ENCODE measurements around the gene PDCD1LG2. TPM values are rescaled to one million over a fixed set of nuclear protein-coding genes. Genes with fewer than 3 reads are reported as not detected.

The PDCD1LG2 gene
- total RNA-seq, 1 donor: 59.6 TPM

- H3K4me3 ChIP-seq (ENCODE audit: low read depth, low read length): no peak overlapping the region
- DNase-seq (ENCODE audit: low read depth): no peak
- TF ChIP-seq, protein P1, sequence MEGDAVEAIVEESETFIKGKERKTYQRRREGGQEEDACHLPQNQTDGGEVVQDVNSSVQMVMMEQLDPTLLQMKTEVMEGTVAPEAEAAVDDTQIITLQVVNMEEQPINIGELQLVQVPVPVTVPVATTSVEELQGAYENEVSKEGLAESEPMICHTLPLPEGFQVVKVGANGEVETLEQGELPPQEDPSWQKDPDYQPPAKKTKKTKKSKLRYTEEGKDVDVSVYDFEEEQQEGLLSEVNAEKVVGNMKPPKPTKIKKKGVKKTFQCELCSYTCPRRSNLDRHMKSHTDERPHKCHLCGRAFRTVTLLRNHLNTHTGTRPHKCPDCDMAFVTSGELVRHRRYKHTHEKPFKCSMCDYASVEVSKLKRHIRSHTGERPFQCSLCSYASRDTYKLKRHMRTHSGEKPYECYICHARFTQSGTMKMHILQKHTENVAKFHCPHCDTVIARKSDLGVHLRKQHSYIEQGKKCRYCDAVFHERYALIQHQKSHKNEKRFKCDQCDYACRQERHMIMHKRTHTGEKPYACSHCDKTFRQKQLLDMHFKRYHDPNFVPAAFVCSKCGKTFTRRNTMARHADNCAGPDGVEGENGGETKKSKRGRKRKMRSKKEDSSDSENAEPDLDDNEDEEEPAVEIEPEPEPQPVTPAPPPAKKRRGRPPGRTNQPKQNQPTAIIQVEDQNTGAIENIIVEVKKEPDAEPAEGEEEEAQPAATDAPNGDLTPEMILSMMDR (IDR thresholded peaks at IDR 0.05; ENCODE audit: insufficient read depth, low read depth, low read length): no peak
Measured at GRCh38 chr9:5478206-5478605, 32.1 kb upstream of the PDCD1LG2 start.

- no peak overlapping the region for H3K4me3 ChIP-seq (ENCODE audit: low read depth, low read length)
- peak; percentile 49 for DNase-seq (ENCODE audit: low read depth)
- TF ChIP-seq, protein P1 (IDR thresholded peaks at IDR 0.05; ENCODE audit: insufficient read depth, low read depth, low read length): no peak
Measured at GRCh38 chr9:5479994-5480694, 30.2 kb upstream of the PDCD1LG2 start.

DNA sequence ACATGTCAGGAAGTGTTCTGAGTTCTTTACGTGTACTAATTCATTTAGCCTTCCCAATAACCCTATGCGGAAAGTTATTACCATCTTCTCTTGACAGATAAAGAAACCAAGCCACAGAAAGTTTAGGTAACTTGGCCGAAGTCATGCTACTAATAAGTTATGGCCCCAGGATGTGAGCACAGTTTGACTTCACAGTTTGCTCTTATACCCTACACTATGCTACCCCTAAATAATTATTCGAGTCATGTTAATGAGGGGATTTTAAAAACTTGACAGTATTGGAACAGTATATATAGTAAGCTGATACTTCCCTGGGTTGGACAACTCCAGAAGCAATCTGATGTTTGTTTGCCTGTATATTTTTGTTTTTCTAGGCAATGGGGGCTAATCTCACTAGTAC is 29.4 kb upstream of the PDCD1LG2 start:
- TF ChIP-seq, protein P1 (IDR thresholded peaks at IDR 0.05; ENCODE audit: insufficient read depth, low read depth, low read length): no peak
- DNase-seq (ENCODE audit: low read depth): no peak
- no peak overlapping the region for H3K4me3 ChIP-seq (ENCODE audit: low read depth, low read length)

GRCh38 chr9:5481322-5482040 is 28.9 kb upstream of the PDCD1LG2 start:
- TF ChIP-seq, protein P1 (IDR thresholded peaks at IDR 0.05; ENCODE audit: insufficient read depth, low read depth, low read length): peak; percentile 39
- H3K4me3 ChIP-seq (ENCODE audit: low read depth, low read length): no peak overlapping the region
- DNase-seq (ENCODE audit: low read depth): no peak

DNA sequence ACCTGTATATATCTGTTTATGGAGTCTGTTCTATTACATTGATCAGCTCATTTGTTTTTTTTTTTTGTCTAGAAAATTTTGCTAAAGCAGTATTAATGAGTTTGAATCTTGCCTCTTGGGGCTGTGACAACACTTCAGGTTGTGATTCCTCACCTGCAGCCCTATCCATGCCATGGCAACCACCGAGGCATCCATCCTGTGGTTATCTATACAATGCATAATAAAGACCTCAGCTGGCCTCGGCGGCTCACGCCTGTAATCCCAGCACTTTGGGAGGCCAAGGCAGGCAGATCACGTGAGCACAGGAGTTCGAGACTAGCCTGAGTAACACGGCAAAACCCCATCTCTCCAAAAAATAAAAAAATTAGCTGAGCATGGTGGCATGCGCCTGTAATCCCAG is 28.1 kb upstream of the PDCD1LG2 start:
- DNase-seq (ENCODE audit: low read depth): no peak
- TF ChIP-seq, protein P1 (IDR thresholded peaks at IDR 0.05; ENCODE audit: insufficient read depth, low read depth, low read length): no peak

DNA sequence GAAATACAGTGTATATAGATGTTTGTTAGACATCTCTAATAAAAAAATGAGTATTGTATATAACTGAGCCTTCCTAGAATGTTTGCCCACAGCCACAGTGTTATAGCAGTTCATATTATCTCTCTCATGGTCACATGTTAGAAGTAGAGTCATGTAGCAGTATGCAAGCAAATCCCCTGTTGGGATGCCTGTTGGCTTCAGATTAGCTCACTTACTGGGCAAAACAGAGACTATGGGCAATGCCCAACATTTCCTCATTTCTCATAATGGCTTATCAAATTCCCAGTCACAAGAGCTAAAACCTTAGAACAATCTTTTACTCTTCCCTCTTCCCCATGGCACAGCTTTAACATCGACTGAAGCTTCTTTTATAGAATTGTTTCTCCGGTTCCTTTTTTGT is 27.0 kb upstream of the PDCD1LG2 start:
- TF ChIP-seq, protein P1 (IDR thresholded peaks at IDR 0.05; ENCODE audit: insufficient read depth, low read depth, low read length): no peak
- no peak overlapping the region for H3K4me3 ChIP-seq (ENCODE audit: low read depth, low read length)
- no peak for DNase-seq (ENCODE audit: low read depth)

More for the DNA sequence above, 28.1 kb upstream of the PDCD1LG2 start:
- H3K4me3 ChIP-seq (ENCODE audit: low read depth, low read length): no peak overlapping the region
